GM12878 (cell line): ENCODE data around the gene CD53. TPM values are rescaled to one million over a fixed set of nuclear protein-coding genes. Genes with fewer than 3 reads are reported as not detected.

Experiments used
- ATAC-seq: fragments of 200-7000 bp; cut with Tn5 transposase; 3 replicates; pipeline ENCODE4 v1.9.1; 2020; ENCODE audit warnings: mild to moderate bottlenecking, moderate library complexity
- BruUV-seq: library from RNA; stranded (reverse); fragments of 400-500 nt; replicated peaks from 2 replicates; lab custom pipeline; 2021; lab: Mats Ljungman, UMichigan
- CTCF ChIA-PET: fragments of 300-600 bp; sonication (Branson Sonifier 250); formaldehyde crosslinking; extraction: SDS; loops from one replicate; lab custom pipeline; 2021; ENCODE audit warnings: inconsistent platforms; lab: Yijun Ruan, JAX
- POLR2A ChIA-PET: fragments of 350-600 bp; formaldehyde crosslinking; extraction: SDS; loops from one replicate; lab custom pipeline; 2021; ENCODE audit warnings: inconsistent platforms; lab: Charles Lee
- RAD21 ChIA-PET: fragments of 300-600 bp; sonication (Branson Sonifier 250); formaldehyde crosslinking; loops from one replicate; lab custom pipeline; 2023; ENCODE audit warnings: antibody characterized with exemption; ENCODE audit not compliant: unreplicated experiment; lab: Charles Lee
- SMC1A ChIA-PET: fragments of 300-600 bp; sonication (Branson Sonifier 250); formaldehyde crosslinking; loops from one replicate; lab custom pipeline; 2023; ENCODE audit not compliant: unreplicated experiment, uncharacterized antibody; lab: Charles Lee
- DNase-seq: peaks from one replicate; pipeline ENCODE4 v3.0.0-alpha.2; 2011; ENCODE audit warnings: low read depth, low spot score
- FAIRE-seq: peaks from 3 replicates; lab custom pipeline; 2011; peaks lifted over from hg19 to GRCh38; lab: Jason Lieb, UNC
- H2AFZ ChIP-seq: 2 replicates; pipeline ENCODE4 v1.6.0; 2011; ENCODE audit warnings: low read depth, low read length, control low read depth; ENCODE audit not compliant: control insufficient read depth
- H3K27ac ChIP-seq: 2 replicates; pipeline ENCODE4 v1.5.1; 2011; ENCODE audit warnings: control low read depth; ENCODE audit not compliant: control insufficient read depth, insufficient read depth
- H3K27me3 ChIP-seq, 2 experiments: replicated peaks in 1 of 2; 2 replicates each; pipeline versions ENCODE4 v1.6.0 to v1.6.1; 2011; ENCODE audit warnings: low read length in 1 of 2; ENCODE audit not compliant: control insufficient read depth in 2 of 2, insufficient read depth in 2 of 2
- H3K36me3 ChIP-seq, 2 experiments: 2 replicates each; pipeline ENCODE4 v1.5.1; 2011; ENCODE audit warnings: low read length in 1 of 2; ENCODE audit not compliant: control insufficient read depth in 2 of 2, insufficient read depth in 2 of 2
- H3K4me1 ChIP-seq: 2 replicates; pipeline ENCODE4 v1.6.1; 2011; ENCODE audit warnings: mild to moderate bottlenecking, low read length, moderate library complexity, mixed read lengths; ENCODE audit not compliant: control insufficient read depth, insufficient read depth
- H3K4me2 ChIP-seq: 2 replicates; pipeline ENCODE4 v1.6.0; 2011; ENCODE audit warnings: control low read depth; ENCODE audit not compliant: control insufficient read depth, insufficient read depth
- H3K4me3 ChIP-seq: fragments of 200-600 bp; sonication (generic); 2 replicates; pipeline ENCODE4 v1.5.1; 2016
- H3K79me2 ChIP-seq: 2 replicates; pipeline ENCODE4 v1.6.0; 2011; ENCODE audit warnings: low read length; ENCODE audit not compliant: control insufficient read depth, insufficient read depth
- H3K9ac ChIP-seq: 2 replicates; pipeline ENCODE4 v1.8.0; 2011; ENCODE audit warnings: low read length, control low read depth, mixed read lengths; ENCODE audit not compliant: control insufficient read depth, insufficient read depth
- H3K9me3 ChIP-seq: replicated peaks from 3 replicates; pipeline ENCODE4 v1.5.1; 2011; ENCODE audit warnings: mild to moderate bottlenecking, low read length; ENCODE audit not compliant: control insufficient read depth, insufficient read depth
- H4K20me1 ChIP-seq: 2 replicates; pipeline ENCODE4 v1.6.0; 2011; ENCODE audit not compliant: control insufficient read depth, insufficient read depth
- ATF2 ChIP-seq: IDR thresholded peaks from 2 replicates; pipeline ENCODE4 v1.6.1; 2012; ENCODE audit warnings: low read length, inconsistent platforms
- ATF7 ChIP-seq: fragments of 450-650 bp; IDR thresholded peaks from 2 replicates; pipeline ENCODE4 v1.6.1; 2016; ENCODE audit warnings: low read depth, mild to moderate bottlenecking
- CREB1 ChIP-seq: IDR thresholded peaks from 2 replicates; pipeline ENCODE4 v1.6.1; 2012; ENCODE audit warnings: low read depth, mild to moderate bottlenecking, inconsistent platforms
- CREM ChIP-seq: IDR thresholded peaks from 2 replicates; pipeline ENCODE4 v1.6.1; 2014; ENCODE audit warnings: antibody characterized with exemption, low read depth
- HSF1 ChIP-seq: fragments of 150-350 bp; IDR thresholded peaks from 2 replicates; pipeline ENCODE4 v1.6.1; 2014; ENCODE audit warnings: mild to moderate bottlenecking, low read depth, low read length
- IKZF1 ChIP-seq: fragments of 450-650 bp; conservative IDR thresholded peaks from 2 replicates; pipeline ENCODE4 v1.6.1; 2017; ENCODE audit warnings: antibody characterized with exemption, mild to moderate bottlenecking
- IKZF2 ChIP-seq, 2 experiments: fragments of 450-650 bp; IDR thresholded peaks; 2 replicates each; pipeline ENCODE4 v1.6.1; 2017; ENCODE audit warnings: mild to moderate bottlenecking in 2 of 2, moderate library complexity in 2 of 2
- LARP7 ChIP-seq: fragments of 450-650 bp; IDR thresholded peaks from 2 replicates; pipeline ENCODE4 v1.6.1; 2017; ENCODE audit warnings: mild to moderate bottlenecking
- PAX8 ChIP-seq: fragments of 450-650 bp; IDR thresholded peaks from 2 replicates; pipeline ENCODE4 v1.6.1; 2017; ENCODE audit warnings: mild to moderate bottlenecking, moderate library complexity
- PML ChIP-seq: IDR thresholded peaks from 2 replicates; pipeline ENCODE4 v1.6.1; 2012; ENCODE audit warnings: low read length, inconsistent platforms
- RAD51 ChIP-seq: fragments of 450-650 bp; IDR thresholded peaks from 2 replicates; pipeline ENCODE4 v1.6.1; 2016; ENCODE audit warnings: moderate library complexity, mild to moderate bottlenecking, inconsistent platforms
- RELB ChIP-seq: fragments of 450-650 bp; IDR thresholded peaks from 2 replicates; pipeline ENCODE4 v1.6.1; 2017; ENCODE audit warnings: low read depth, mild to moderate bottlenecking, moderate library complexity
- WGBS: methylation state at CpG from one replicate; pipeline ENCODE4 v1.1.6; 2016; ENCODE audit warnings: low lambda C conversion rate; ENCODE audit not compliant: insufficient replicate concordance, insufficient coverage; ENCODE audit errors: missing lambda C conversion rate; 5-methylcytosine and 5-hydroxymethylcytosine counted together
- in situ Hi-C: fragments of 300-500 bp; cut with MboI; formaldehyde crosslinking; loops from 9 replicates; pipeline ENCODE4 v1.14.3; 2018; ENCODE audit warnings: mixed read lengths
- intact Hi-C: fragments of 100-400 bp; cut with micrococcal nuclease; formaldehyde crosslinking; loops from one replicate; pipeline ENCODE4 v1.14.2; 2022; ENCODE audit not compliant: unreplicated experiment
- polyA plus RNA-seq, 11 experiments: library from polyadenylated mRNA; depleted of rRNA in 4 of 11; unstranded in 6 of 11; stranded (reverse) in 5 of 11; fragments of >200 nt; fragmentation: Nextera tagmentation in 4 of 11; fragmentation: Illumina TruSeq in 1 of 11; extraction: Ambion mirVana in 4 of 11; extraction: Trizol in 1 of 11; gene quantifications; 1 replicate in 1 of 11; 2 replicates in 10 of 11; pipeline versions ENCODE4 v1.2.1 to v1.2.3, GENCODE V29; 2011 to 2016; ENCODE audit warnings: inconsistent platforms in 2 of 11, missing spikeins in 2 of 11, low read depth in 1 of 11
- total RNA-seq, 4 experiments: library from RNA; depleted of rRNA in 3 of 4; stranded (reverse); fragments of >200 nt in 3 of 4; fragmentation: Illumina TruSeq in 1 of 4; extraction: Trizol in 1 of 4; gene quantifications; 2 replicates each; pipeline versions ENCODE4 v1.2.1 to v1.2.3, GENCODE V29; 2013 to 2021
- TF ChIP-seq, protein P1 (sequence below): fragments of 450-650 bp; IDR thresholded peaks from 2 replicates; pipeline ENCODE4 v1.6.1; 2017; ENCODE audit warnings: mild to moderate bottlenecking
- TF ChIP-seq, protein P2 (sequence below): IDR thresholded peaks from 2 replicates; pipeline ENCODE4 v1.6.1; 2011; ENCODE audit warnings: low read depth, mild to moderate bottlenecking, low read length, moderate library complexity, borderline replicate concordance; ENCODE audit errors: extremely low read depth

Gene CD53
- total and polyA plus RNA-seq, 10 of the 15 experiments (the other 5 are each of a cell fraction or from before 2014, with no cell fraction given) = 350 to 1,389 (median 538) TPM

- TF ChIP-seq, protein P1, sequence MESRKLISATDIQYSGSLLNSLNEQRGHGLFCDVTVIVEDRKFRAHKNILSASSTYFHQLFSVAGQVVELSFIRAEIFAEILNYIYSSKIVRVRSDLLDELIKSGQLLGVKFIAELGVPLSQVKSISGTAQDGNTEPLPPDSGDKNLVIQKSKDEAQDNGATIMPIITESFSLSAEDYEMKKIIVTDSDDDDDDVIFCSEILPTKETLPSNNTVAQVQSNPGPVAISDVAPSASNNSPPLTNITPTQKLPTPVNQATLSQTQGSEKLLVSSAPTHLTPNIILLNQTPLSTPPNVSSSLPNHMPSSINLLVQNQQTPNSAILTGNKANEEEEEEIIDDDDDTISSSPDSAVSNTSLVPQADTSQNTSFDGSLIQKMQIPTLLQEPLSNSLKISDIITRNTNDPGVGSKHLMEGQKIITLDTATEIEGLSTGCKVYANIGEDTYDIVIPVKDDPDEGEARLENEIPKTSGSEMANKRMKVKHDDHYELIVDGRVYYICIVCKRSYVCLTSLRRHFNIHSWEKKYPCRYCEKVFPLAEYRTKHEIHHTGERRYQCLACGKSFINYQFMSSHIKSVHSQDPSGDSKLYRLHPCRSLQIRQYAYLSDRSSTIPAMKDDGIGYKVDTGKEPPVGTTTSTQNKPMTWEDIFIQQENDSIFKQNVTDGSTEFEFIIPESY = no peak
- TF ChIP-seq RAD51 (no peak), IKZF2 (IDR thresholded peaks at IDR 0.05) (no peak)
Measured at GRCh38 chr1:110878993-110879392, 6.0 kb downstream of the CD53 start (continued).

GRCh38 chr1:110879758-110880606, 7.0 kb downstream of the CD53 start:
- BruUV-seq = no TSS peak
- DNase-seq (peak; percentile 65), FAIRE-seq (no peak), ATAC-seq (peak; percentile 65)
- peaks cover 100% of the 10 kb centered on the region for H3K79me2 ChIP-seq
- peak overlapping the region; percentile 78 for H3K4me2 ChIP-seq
- SMC1A ChIA-PET = interaction anchor here (0.7 to 1.8 kb wide), 5 partner anchors 8 to 84 kb away, joined by 3 to 9 read pairs (median 4); no protein-coding TSS in a partner anchor
- H3K4me1 ChIP-seq = peaks cover 22% of the 10 kb centered on the region
- peak overlapping the region; percentile 55 for H3K9ac ChIP-seq
- no peak overlapping the region for H2AFZ ChIP-seq
- POLR2A ChIA-PET = interaction anchor here (0.7 to 2.1 kb wide), 3 partner anchors 9 to 82 kb away, joined by 3 to 11 read pairs (median 3); no protein-coding TSS in a partner anchor
- in situ Hi-C loops (loop anchor here (5.0 kb wide), 1 partner anchor 872 kb away; no protein-coding TSS in a partner anchor), intact Hi-C loops (loop anchor here (10.0 kb wide), 2 partner anchors 245 to 265 kb away; partner anchors contain the start of genes CEPT1 and DRAM2)
- H3K27ac ChIP-seq = peak overlapping the region; percentile 76
- H4K20me1 ChIP-seq = peaks cover 6% of the 10 kb centered on the region; the same call in 1 of the 2 replicates
- no peaks in the 10 kb centered on the region for H3K9me3 ChIP-seq
- peak overlapping the region; percentile 62 for H3K4me3 ChIP-seq
- no peaks in the 10 kb centered on the region for H3K27me3 ChIP-seq
- H3K36me3 ChIP-seq = peaks cover 0 to 20% of the 10 kb centered on the region in 2 experiments; a peak in 2 of 4 replicates
- under 1% methylated on average over 7 of the region's 7 CpGs for WGBS
- CTCF ChIA-PET = no interaction called here
- RAD21 ChIA-PET = interaction anchor here (0.9 kb wide), 2 partner anchors 244 to 319 kb away, joined by 3 read pairs; no protein-coding TSS in a partner anchor
- TF ChIP-seq PML = peak; percentile 41; the same call in 1 of the 2 replicates
- TF ChIP-seq, protein P2, sequence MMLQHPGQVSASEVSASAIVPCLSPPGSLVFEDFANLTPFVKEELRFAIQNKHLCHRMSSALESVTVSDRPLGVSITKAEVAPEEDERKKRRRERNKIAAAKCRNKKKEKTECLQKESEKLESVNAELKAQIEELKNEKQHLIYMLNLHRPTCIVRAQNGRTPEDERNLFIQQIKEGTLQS = no peak
- peak; percentile 69; the same call in 1 of the 2 replicates for TF ChIP-seq CREM
- peak; percentile 78 for TF ChIP-seq IKZF1
- TF ChIP-seq LARP7 = no peak
- TF ChIP-seq ATF7 = peak; percentile 86
- peak; percentile 44; the same call in 1 of the 2 replicates for TF ChIP-seq RELB
- TF ChIP-seq ATF2 = peak; percentile 56; the same call in 1 of the 2 replicates
- no peak for TF ChIP-seq PAX8
- TF ChIP-seq CREB1 = 0 out of 2 replicates have a peak, but pooled peaks have one; percentile 45
- no peak for TF ChIP-seq HSF1
